Measurements from ENCODE around the gene KATNIP.
"Not testable (repeated sequence)": the region's sequence is repeated elsewhere in the genome, so short reads cannot be mapped to it uniquely, and the experiment has no call there.

KATNIP gene

GRCh38 chr16:27539120-27539519, 10.8 kb upstream of the KATNIP start:
- DNase-seq: no peak

GRCh38 chr16:27539636-27540035, 10.3 kb upstream of the KATNIP start:
- no peak for DNase-seq

- DNase-seq: no peak
These were observed 6.1 kb upstream of the KATNIP start for GRCh38 chr16:27543801-27544200.

GRCh38 chr16:27544671-27545070, 5.3 kb upstream of the KATNIP start:
- no peak for DNase-seq

GRCh38 chr16:27547134-27547533, 2.8 kb upstream of the KATNIP start:
- DNase-seq: no peak

- DNase-seq: no peak
These were observed 2.1 kb upstream of the KATNIP start for GRCh38 chr16:27547851-27548250.

- no peak for DNase-seq
These were observed 539 bp upstream of the KATNIP start for GRCh38 chr16:27549464-27549745.

GRCh38 chr16:27550582-27550920, 607 bp downstream of the KATNIP start:
- no peak for DNase-seq

- no peak for DNase-seq
These were observed 1.1 kb downstream of the KATNIP start for GRCh38 chr16:27551036-27551435.

- no peak for DNase-seq
These were observed 6.5 kb downstream of the KATNIP start for GRCh38 chr16:27556471-27556870.

GRCh38 chr16:27558434-27558833, 8.5 kb downstream of the KATNIP start:
- DNase-seq: no peak

GRCh38 chr16:27558932-27559331, 9.0 kb downstream of the KATNIP start:
- DNase-seq: no peak

- no peak for DNase-seq
These were observed 11.3 kb downstream of the KATNIP start for GRCh38 chr16:27561216-27561615.

- DNase-seq: no peak
These were observed 14.3 kb downstream of the KATNIP start for GRCh38 chr16:27564224-27564623.

- DNase-seq: no peak
These were observed 16.5 kb downstream of the KATNIP start for GRCh38 chr16:27566417-27566816.

GRCh38 chr16:27568077-27568476, 18.1 kb downstream of the KATNIP start:
- no peak for DNase-seq

- DNase-seq: not testable (repeated sequence)
These were observed 21.0 kb downstream of the KATNIP start for GRCh38 chr16:27570986-27571385.

- DNase-seq: no peak
These were observed 21.7 kb downstream of the KATNIP start for GRCh38 chr16:27571433-27572326.

- DNase-seq: no peak
These were observed 22.8 kb downstream of the KATNIP start for GRCh38 chr16:27572711-27573110.

- no peak for DNase-seq
These were observed 26.8 kb downstream of the KATNIP start for GRCh38 chr16:27576729-27577128.

- no peak for DNase-seq
These were observed 29.4 kb downstream of the KATNIP start for GRCh38 chr16:27579087-27579980.

- DNase-seq: no peak
These were observed 32.9 kb downstream of the KATNIP start for GRCh38 chr16:27582883-27583282.

- DNase-seq: no peak
These were observed 33.7 kb downstream of the KATNIP start for GRCh38 chr16:27583634-27584033.

- DNase-seq: no peak
These were observed 35.3 kb downstream of the KATNIP start for GRCh38 chr16:27585200-27585599.
